Vagina (tissue), 2 donors: ENCODE measurements around the gene FPGS.

Experiments
- POLR2AphosphoS5 ChIP-seq, 2 donors: sonication (generic); formaldehyde crosslinking; IDR thresholded peaks; one replicate each; pipeline ENCODE4 v1.9.0; 2017; ENCODE audit warnings: antibody characterized with exemption in 2 of 2, mild to moderate bottlenecking in 2 of 2, low read depth in 1 of 2; ENCODE audit not compliant: insufficient read depth in 1 of 2
- TF ChIP-seq, protein P1 (sequence below), 3 experiments: fragments of 450-650 bp in 2 of 3; fragments of 200-600 bp in 1 of 3; sonication (generic) in 1 of 3; IDR thresholded peaks; one replicate each; pipeline ENCODE4 v1.5.1; 2017 to 2019; ENCODE audit warnings: antibody characterized with exemption in 3 of 3, mild to moderate bottlenecking in 2 of 3, moderate library complexity in 2 of 3

- TF ChIP-seq, protein P1, sequence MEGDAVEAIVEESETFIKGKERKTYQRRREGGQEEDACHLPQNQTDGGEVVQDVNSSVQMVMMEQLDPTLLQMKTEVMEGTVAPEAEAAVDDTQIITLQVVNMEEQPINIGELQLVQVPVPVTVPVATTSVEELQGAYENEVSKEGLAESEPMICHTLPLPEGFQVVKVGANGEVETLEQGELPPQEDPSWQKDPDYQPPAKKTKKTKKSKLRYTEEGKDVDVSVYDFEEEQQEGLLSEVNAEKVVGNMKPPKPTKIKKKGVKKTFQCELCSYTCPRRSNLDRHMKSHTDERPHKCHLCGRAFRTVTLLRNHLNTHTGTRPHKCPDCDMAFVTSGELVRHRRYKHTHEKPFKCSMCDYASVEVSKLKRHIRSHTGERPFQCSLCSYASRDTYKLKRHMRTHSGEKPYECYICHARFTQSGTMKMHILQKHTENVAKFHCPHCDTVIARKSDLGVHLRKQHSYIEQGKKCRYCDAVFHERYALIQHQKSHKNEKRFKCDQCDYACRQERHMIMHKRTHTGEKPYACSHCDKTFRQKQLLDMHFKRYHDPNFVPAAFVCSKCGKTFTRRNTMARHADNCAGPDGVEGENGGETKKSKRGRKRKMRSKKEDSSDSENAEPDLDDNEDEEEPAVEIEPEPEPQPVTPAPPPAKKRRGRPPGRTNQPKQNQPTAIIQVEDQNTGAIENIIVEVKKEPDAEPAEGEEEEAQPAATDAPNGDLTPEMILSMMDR (IDR thresholded peaks at IDR 0.05): peak in 2 of 3 experiments; percentile 5 to 32
- TF ChIP-seq POLR2AphosphoS5 (IDR thresholded peaks at IDR 0.05; ENCODE audit: insufficient read depth in 1 of 2, low read depth in 1 of 2): peak in 1 of 2 donors; percentile 51
Measured at GRCh38 chr9:127763918-127764384, 38.7 kb upstream of the FPGS start.
